SU-DHL-6 (cell line): ENCODE results near the gene CAPN3.
A peak's percentile ranks its signal among the peaks of the same experiment; 100 is the strongest.

Experiments
- H2AFZ ChIP-seq: fragments of 200-600 bp; sonication (generic); 2 replicates; pipeline ENCODE4 v1.6.1; 2014; ENCODE audit warnings: low read depth, mild to moderate bottlenecking, moderate library complexity, mixed read lengths, antibody characterized with exemption, low read length; ENCODE audit not compliant: severe bottlenecking
- H3F3A ChIP-seq: fragments of 200-600 bp; shearing (Covaris generic); 2 replicates; pipeline ENCODE4 v1.6.0; 2016; ENCODE audit warnings: antibody characterized with exemption, mild to moderate bottlenecking; ENCODE audit not compliant: insufficient read depth
- H3K27ac ChIP-seq: fragments of 200-600 bp; sonication (generic); 2 replicates; pipeline ENCODE4 v1.5.1; 2016; ENCODE audit warnings: low read depth, mild to moderate bottlenecking, low read length, moderate library complexity, mixed read lengths
- H3K27me3 ChIP-seq: fragments of 200-600 bp; sonication (generic), shearing (Covaris generic); 2 replicates; pipeline ENCODE4 v1.6.0; 2014; ENCODE audit warnings: mild to moderate bottlenecking, low read length
- H3K36me3 ChIP-seq: fragments of 200-600 bp; sonication (generic); 2 replicates; pipeline ENCODE4 v1.6.1; 2014; ENCODE audit warnings: mild to moderate bottlenecking, low read length, mixed read lengths
- H3K4me2 ChIP-seq: fragments of 300-600, 200-600 bp; shearing (Covaris generic), sonication (generic); 2 replicates; pipeline ENCODE4 v1.6.0; 2014; ENCODE audit warnings: low read length, low read depth, mild to moderate bottlenecking; ENCODE audit not compliant: poor library complexity, severe bottlenecking
- H3K4me3 ChIP-seq: fragments of 200-600 bp; sonication (generic); 2 replicates; pipeline ENCODE4 v1.5.1; 2014; ENCODE audit warnings: antibody characterized with exemption, low read length, mild to moderate bottlenecking, mixed read lengths; ENCODE audit not compliant: insufficient read depth, poor library complexity, severe bottlenecking
- H3K79me2 ChIP-seq: fragments of 200-600 bp; sonication (generic); 2 replicates; pipeline ENCODE4 v1.6.1; 2014; ENCODE audit warnings: mild to moderate bottlenecking, low read length, moderate library complexity; ENCODE audit not compliant: insufficient read depth
- H3K9ac ChIP-seq: fragments of 200-600 bp; sonication (generic); 2 replicates; pipeline ENCODE4 v1.7.0; 2014; ENCODE audit warnings: mild to moderate bottlenecking, low read length
- H3K9me2 ChIP-seq: fragments of 200-600 bp; sonication (generic); replicated peaks from 2 replicates; pipeline ENCODE4 v1.6.1; 2014; ENCODE audit warnings: low read length; ENCODE audit not compliant: insufficient read depth
- H3K9me3 ChIP-seq: fragments of 200-600 bp; sonication (generic); 2 replicates; pipeline ENCODE4 v1.6.1; 2014; ENCODE audit warnings: low read length, mixed read lengths; ENCODE audit not compliant: insufficient read depth
- H4K20me1 ChIP-seq: fragments of 200-600 bp; sonication (generic); 2 replicates; pipeline ENCODE4 v1.6.1; 2014; ENCODE audit warnings: low read depth, mild to moderate bottlenecking, antibody characterized with exemption, low read length, moderate library complexity, mixed read lengths
- CTCF ChIP-seq: fragments of 200-600 bp; sonication (generic); IDR thresholded peaks from one replicate; pipeline ENCODE4 v1.5.1; 2017; ENCODE audit warnings: antibody characterized with exemption, mild to moderate bottlenecking, low read length, moderate library complexity; ENCODE audit not compliant: insufficient read depth, poor library complexity, severe bottlenecking
- EZH2phosphoT487 ChIP-seq: fragments of 200-600 bp; sonication (generic), shearing (Covaris generic); conservative IDR thresholded peaks from 2 replicates; pipeline ENCODE4 v1.6.1; 2018; ENCODE audit warnings: mild to moderate bottlenecking, antibody characterized with exemption, low read length, moderate library complexity, mixed read lengths

Gene CAPN3

GRCh38 chr15:42384597-42384996 lies 25.3 kb downstream of the CAPN3 start:
- Histone ChIP-seq H4K20me1 (no peaks in the 10 kb centered on the region), H3K9me3 (no peaks in the 10 kb centered on the region), H3K27me3 (no peaks in the 10 kb centered on the region), H3K9me2 (no peaks in the 10 kb centered on the region), H2AFZ (no peak overlapping the region), H3K4me2 (no peak overlapping the region), H3F3A (no peaks in the 10 kb centered on the region), H3K9ac (no peak overlapping the region), H3K36me3 (no peaks in the 10 kb centered on the region), H3K79me2 (no peaks in the 10 kb centered on the region), H3K27ac (no peak overlapping the region), H3K4me3 (no peak overlapping the region)
- TF ChIP-seq EZH2phosphoT487 (no peak), CTCF (no peak)

DNA sequence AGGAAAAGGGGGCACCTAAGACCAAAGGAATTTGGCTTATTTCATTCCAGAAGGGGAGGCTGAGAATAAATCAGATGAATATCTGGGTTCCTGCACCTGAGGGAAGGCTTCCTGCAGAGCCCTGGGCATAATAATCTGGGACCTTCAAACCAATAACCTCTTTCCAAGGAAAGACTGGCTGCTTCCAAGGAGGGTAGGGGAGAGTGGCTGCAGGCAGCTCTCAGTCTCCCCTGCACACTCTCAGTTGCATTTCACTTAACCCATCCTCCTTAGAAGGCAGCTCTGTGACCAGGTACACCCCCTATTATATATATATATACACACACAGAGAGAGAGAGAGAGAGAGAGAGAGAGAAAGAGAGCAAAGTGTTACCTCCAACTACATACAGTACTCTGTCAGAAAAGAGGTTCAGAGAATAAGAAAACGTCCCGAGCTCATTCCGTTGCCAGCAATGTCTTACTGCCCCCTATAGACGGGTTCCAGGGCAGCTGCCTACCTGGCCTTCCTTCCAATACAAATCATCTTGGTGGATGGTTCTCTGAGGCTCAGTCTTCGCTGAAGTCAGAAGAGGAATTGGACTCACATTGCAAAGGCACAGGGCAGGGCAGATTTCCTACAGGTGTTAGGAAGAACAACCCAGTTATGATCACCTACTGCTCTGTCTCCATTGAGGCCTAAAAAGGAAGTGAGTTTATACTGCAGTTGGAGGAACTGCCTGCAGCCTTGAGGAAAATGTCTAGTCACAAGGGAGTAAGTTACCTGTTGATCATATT lies 26.1 kb downstream of the CAPN3 start:
- H2AFZ ChIP-seq = no peak overlapping the region
- H3K79me2 ChIP-seq = no peaks in the 10 kb centered on the region

DNA sequence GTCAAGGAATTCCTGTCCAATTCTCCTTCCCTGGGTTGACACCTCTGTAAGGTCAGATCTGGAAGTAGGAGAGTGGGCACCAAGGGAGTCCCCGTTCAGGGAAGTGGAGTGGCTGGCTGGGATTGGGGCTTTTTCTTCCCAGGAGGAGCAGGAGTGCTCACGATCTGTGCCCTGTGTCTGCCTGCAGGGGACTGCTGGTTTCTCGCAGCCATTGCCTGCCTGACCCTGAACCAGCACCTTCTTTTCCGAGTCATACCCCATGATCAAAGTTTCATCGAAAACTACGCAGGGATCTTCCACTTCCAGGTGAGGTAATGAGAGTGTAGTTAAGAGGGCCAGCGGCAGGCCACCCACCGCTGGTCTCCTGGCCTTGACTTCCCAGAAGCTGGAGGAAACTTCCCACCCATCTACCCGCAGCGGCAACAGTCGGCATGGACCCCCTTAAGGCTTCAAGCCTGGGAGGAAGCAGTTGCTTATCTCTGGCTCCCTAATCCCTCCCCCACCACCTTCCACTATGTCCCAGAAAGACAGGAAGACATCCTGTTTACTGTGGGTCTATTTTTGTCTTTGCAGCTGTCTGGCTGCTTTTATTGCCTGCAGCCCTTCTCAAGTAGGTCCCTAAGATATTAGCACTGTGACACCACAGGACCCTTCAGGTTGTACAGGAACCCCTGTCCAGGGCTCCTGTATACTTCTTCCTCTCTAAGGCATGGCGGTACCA lies 26.8 kb downstream of the CAPN3 start:
- no peak overlapping the region for H3K9ac ChIP-seq
- no peaks in the 10 kb centered on the region for H3K9me2 ChIP-seq
- H3K4me2 ChIP-seq = no peak overlapping the region
- H3K79me2 ChIP-seq = no peaks in the 10 kb centered on the region
- H3K9me3 ChIP-seq = no peaks in the 10 kb centered on the region
- no peaks in the 10 kb centered on the region for H3F3A ChIP-seq
- no peaks in the 10 kb centered on the region for H3K36me3 ChIP-seq
- H3K27me3 ChIP-seq = no peaks in the 10 kb centered on the region
- H4K20me1 ChIP-seq = no peaks in the 10 kb centered on the region
- no peak overlapping the region for H2AFZ ChIP-seq
- no peak for TF ChIP-seq EZH2phosphoT487
- TF ChIP-seq CTCF = no peak
- H3K27ac ChIP-seq = no peak overlapping the region
- H3K4me3 ChIP-seq = no peak overlapping the region

More for the DNA sequence above, 26.1 kb downstream of the CAPN3 start:
- H3F3A ChIP-seq = no peaks in the 10 kb centered on the region
- H3K4me2 ChIP-seq = no peak overlapping the region
- H3K36me3 ChIP-seq = no peaks in the 10 kb centered on the region
- no peaks in the 10 kb centered on the region for H3K9me2 ChIP-seq
- H3K4me3 ChIP-seq = no peak overlapping the region
- H3K9ac ChIP-seq = no peak overlapping the region
- TF ChIP-seq EZH2phosphoT487 (no peak), CTCF (peak; percentile 80)
- H3K9me3 ChIP-seq = no peaks in the 10 kb centered on the region
- no peak overlapping the region for H3K27ac ChIP-seq
- H3K27me3 ChIP-seq = no peaks in the 10 kb centered on the region
- no peaks in the 10 kb centered on the region for H4K20me1 ChIP-seq
